Loucy (cell line): ENCODE data around the gene SLC4A5.
"Not testable (repeated sequence)": the region's sequence is repeated elsewhere in the genome, so short reads cannot be mapped to it uniquely, and the experiment has no call there.

Source experiments
- EZH2phosphoT487 ChIP-seq: fragments of 200-600 bp; IDR thresholded peaks from 2 replicates; pipeline ENCODE4 v1.6.1; 2018; ENCODE audit warnings: antibody characterized with exemption, mild to moderate bottlenecking, moderate library complexity, borderline replicate concordance
- TF ChIP-seq, protein P1 (sequence below): fragments of 200-600 bp; sonication (generic); conservative IDR thresholded peaks from 2 replicates; pipeline ENCODE4 v1.5.1; 2014; ENCODE audit warnings: mild to moderate bottlenecking, antibody characterized with exemption, low read length

- TF ChIP-seq, protein P1, sequence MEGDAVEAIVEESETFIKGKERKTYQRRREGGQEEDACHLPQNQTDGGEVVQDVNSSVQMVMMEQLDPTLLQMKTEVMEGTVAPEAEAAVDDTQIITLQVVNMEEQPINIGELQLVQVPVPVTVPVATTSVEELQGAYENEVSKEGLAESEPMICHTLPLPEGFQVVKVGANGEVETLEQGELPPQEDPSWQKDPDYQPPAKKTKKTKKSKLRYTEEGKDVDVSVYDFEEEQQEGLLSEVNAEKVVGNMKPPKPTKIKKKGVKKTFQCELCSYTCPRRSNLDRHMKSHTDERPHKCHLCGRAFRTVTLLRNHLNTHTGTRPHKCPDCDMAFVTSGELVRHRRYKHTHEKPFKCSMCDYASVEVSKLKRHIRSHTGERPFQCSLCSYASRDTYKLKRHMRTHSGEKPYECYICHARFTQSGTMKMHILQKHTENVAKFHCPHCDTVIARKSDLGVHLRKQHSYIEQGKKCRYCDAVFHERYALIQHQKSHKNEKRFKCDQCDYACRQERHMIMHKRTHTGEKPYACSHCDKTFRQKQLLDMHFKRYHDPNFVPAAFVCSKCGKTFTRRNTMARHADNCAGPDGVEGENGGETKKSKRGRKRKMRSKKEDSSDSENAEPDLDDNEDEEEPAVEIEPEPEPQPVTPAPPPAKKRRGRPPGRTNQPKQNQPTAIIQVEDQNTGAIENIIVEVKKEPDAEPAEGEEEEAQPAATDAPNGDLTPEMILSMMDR: not testable (repeated sequence)
- not testable (repeated sequence) for TF ChIP-seq EZH2phosphoT487
These were observed 156.5 kb downstream of the SLC4A5 start for GRCh38 chr2:74186706-74187105.
